A549 (cell line): ENCODE data around the gene FOXJ2.

ENCODE experiments used
- CEBPB ChIP-seq, 2 experiments: fragments of >200 bp in 1 of 2; sonication (Bioruptor Twin) in 1 of 2; formaldehyde crosslinking in 1 of 2; IDR thresholded peaks; 2 replicates each; pipeline ENCODE4 v1.6.1; 2012 to 2016
- CHD4 ChIP-seq: fragments of 200-600 bp; sonication (generic); IDR thresholded peaks from 2 replicates; pipeline ENCODE4 v1.6.1; 2016; ENCODE audit warnings: antibody characterized with exemption, mild to moderate bottlenecking, borderline replicate concordance
- CTCF ChIP-seq: fragments of >200 bp; sonication (Bioruptor Twin); formaldehyde crosslinking; IDR thresholded peaks from 3 replicates; pipeline ENCODE4 v1.5.1; 2016
- ESRRA ChIP-seq: fragments of 150-350 bp; IDR thresholded peaks from 2 replicates; pipeline ENCODE4 v1.6.1; 2014; ENCODE audit warnings: mild to moderate bottlenecking, low read length, borderline replicate concordance
- HDAC2 ChIP-seq: fragments of 200-600 bp; sonication (generic); IDR thresholded peaks from 2 replicates; pipeline ENCODE4 v1.6.1; 2016
- MAFK ChIP-seq: fragments of 450-650 bp; IDR thresholded peaks from 2 replicates; pipeline ENCODE4 v1.6.1; 2014; ENCODE audit not compliant: partially characterized antibody
- POLR2A ChIP-seq: IDR thresholded peaks from 2 replicates; pipeline ENCODE4 v1.6.1; 2012; ENCODE audit warnings: mild to moderate bottlenecking, low read length
- RCOR1 ChIP-seq: fragments of 150-350 bp; IDR thresholded peaks from 2 replicates; pipeline ENCODE4 v1.6.1; 2014; ENCODE audit warnings: antibody characterized with exemption, low read length, low read depth
- REST ChIP-seq: fragments of 200-600 bp; sonication (generic); IDR thresholded peaks from 2 replicates; pipeline ENCODE4 v1.6.1; 2016; ENCODE audit warnings: antibody characterized with exemption, mild to moderate bottlenecking, moderate library complexity
- RFX5 ChIP-seq: fragments of 450-650 bp; IDR thresholded peaks from 2 replicates; pipeline ENCODE4 v1.7.1; 2014; ENCODE audit warnings: antibody characterized with exemption, mild to moderate bottlenecking, moderate library complexity
- TF ChIP-seq, protein P1 (sequence below): IDR thresholded peaks from 2 replicates; pipeline ENCODE4 v1.6.1; 2012
- TF ChIP-seq, protein P2 (sequence below): IDR thresholded peaks from 2 replicates; pipeline ENCODE4 v1.6.1; 2012
- TF ChIP-seq, protein P3 (sequence below): fragments of 250-450 bp; sonication (Bioruptor Pico); IDR thresholded peaks from 2 replicates; pipeline ENCODE4 v1.5.0; 2021; ENCODE audit warnings: mild to moderate bottlenecking, moderate library complexity, borderline replicate concordance
- TF ChIP-seq, protein P4 (sequence below): IDR thresholded peaks from 2 replicates; pipeline ENCODE4 v1.6.1; 2012; ENCODE audit warnings: low read depth, borderline replicate concordance

- TF ChIP-seq MAFK (no peak), CTCF (no peak), POLR2A (no peak), RCOR1 (no peak), ESRRA (no peak), REST (no peak), RFX5 (no peak), CHD4 (no peak), CEBPB (IDR thresholded peaks at IDR 0.05) (no peak), HDAC2 (no peak)
- TF ChIP-seq, protein P1, sequence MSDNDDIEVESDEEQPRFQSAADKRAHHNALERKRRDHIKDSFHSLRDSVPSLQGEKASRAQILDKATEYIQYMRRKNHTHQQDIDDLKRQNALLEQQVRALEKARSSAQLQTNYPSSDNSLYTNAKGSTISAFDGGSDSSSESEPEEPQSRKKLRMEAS = no peak
- TF ChIP-seq, protein P2, sequence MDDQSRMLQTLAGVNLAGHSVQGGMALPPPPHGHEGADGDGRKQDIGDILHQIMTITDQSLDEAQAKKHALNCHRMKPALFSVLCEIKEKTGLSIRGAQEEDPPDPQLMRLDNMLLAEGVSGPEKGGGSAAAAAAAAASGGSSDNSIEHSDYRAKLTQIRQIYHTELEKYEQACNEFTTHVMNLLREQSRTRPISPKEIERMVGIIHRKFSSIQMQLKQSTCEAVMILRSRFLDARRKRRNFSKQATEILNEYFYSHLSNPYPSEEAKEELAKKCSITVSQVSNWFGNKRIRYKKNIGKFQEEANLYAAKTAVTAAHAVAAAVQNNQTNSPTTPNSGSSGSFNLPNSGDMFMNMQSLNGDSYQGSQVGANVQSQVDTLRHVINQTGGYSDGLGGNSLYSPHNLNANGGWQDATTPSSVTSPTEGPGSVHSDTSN = no peak
- TF ChIP-seq, protein P3, sequence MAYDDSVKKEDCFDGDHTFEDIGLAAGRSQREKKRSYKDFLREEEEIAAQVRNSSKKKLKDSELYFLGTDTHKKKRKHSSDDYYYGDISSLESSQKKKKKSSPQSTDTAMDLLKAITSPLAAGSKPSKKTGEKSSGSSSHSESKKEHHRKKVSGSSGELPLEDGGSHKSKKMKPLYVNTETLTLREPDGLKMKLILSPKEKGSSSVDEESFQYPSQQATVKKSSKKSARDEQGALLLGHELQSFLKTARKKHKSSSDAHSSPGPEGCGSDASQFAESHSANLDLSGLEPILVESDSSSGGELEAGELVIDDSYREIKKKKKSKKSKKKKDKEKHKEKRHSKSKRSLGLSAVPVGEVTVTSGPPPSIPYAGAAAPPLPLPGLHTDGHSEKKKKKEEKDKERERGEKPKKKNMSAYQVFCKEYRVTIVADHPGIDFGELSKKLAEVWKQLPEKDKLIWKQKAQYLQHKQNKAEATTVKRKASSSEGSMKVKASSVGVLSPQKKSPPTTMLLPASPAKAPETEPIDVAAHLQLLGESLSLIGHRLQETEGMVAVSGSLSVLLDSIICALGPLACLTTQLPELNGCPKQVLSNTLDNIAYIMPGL (CRISPR knock-in tag) = no peak
- TF ChIP-seq, protein P4, sequence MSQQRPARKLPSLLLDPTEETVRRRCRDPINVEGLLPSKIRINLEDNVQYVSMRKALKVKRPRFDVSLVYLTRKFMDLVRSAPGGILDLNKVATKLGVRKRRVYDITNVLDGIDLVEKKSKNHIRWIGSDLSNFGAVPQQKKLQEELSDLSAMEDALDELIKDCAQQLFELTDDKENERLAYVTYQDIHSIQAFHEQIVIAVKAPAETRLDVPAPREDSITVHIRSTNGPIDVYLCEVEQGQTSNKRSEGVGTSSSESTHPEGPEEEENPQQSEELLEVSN = no peak
Measured at GRCh38 chr12:8096281-8096915, 63.9 kb downstream of the FOXJ2 start.
